Kidney (tissue), 14 donors: Measurements from ENCODE around the gene WBP1L. TPM values are rescaled to one million over a fixed set of nuclear protein-coding genes. Genes with fewer than 3 reads are reported as not detected.
"Not testable (repeated sequence)": the region's sequence is repeated elsewhere in the genome, so short reads cannot be mapped to it uniquely, and the experiment has no call there.

Experiments used
- DNase-seq, 5 donors: peaks; one replicate each; pipeline ENCODE4 v3.0.0-alpha.2; 2013 to 2020
- FAIRE-seq: peaks from 2 replicates; lab custom pipeline; 2012; peaks lifted over from hg19 to GRCh38; lab: Jason Lieb, UNC
- H3K27ac ChIP-seq, 2 donors: one replicate each; pipeline ENCODE4 v1.7.0; 2013; ENCODE audit warnings: low read depth in 2 of 2, low read length in 2 of 2, inconsistent platforms in 1 of 2
- H3K27me3 ChIP-seq: one replicate; pipeline ENCODE4 v1.7.1; 2013; ENCODE audit warnings: low read length, inconsistent platforms; ENCODE audit not compliant: control insufficient read depth, insufficient read depth
- H3K36me3 ChIP-seq, 3 donors: one replicate each; pipeline versions ENCODE4 v1.7.0 to v1.7.1; 2013; ENCODE audit warnings: low read length in 3 of 3, control low read depth in 1 of 3, inconsistent platforms in 1 of 3; ENCODE audit not compliant: insufficient read depth in 3 of 3, control insufficient read depth in 2 of 3
- H3K4me1 ChIP-seq, 3 donors: one replicate each; pipeline versions ENCODE4 v1.7.0 to v1.7.1; 2013; ENCODE audit warnings: low read length in 3 of 3, inconsistent platforms in 1 of 3, low read depth in 1 of 3; ENCODE audit not compliant: control insufficient read depth in 2 of 3, insufficient read depth in 2 of 3
- H3K4me3 ChIP-seq, 3 donors: one replicate each; pipeline versions ENCODE4 v1.7.0 to v1.8.1; 2013; ENCODE audit warnings: low read length in 3 of 3, control low read depth in 1 of 3, inconsistent platforms in 1 of 3
- H3K9ac ChIP-seq, 3 donors: one replicate each; pipeline versions ENCODE4 v1.7.0 to v1.7.1; 2013; ENCODE audit warnings: low read length in 3 of 3, control low read depth in 1 of 3, inconsistent platforms in 1 of 3
- H3K9me3 ChIP-seq, 3 donors: one replicate each; pipeline versions ENCODE4 v1.7.0 to v1.7.1; 2013; ENCODE audit warnings: low read length in 3 of 3, control low read depth in 1 of 3, inconsistent platforms in 1 of 3; ENCODE audit not compliant: control insufficient read depth in 2 of 3, insufficient read depth in 1 of 3
- intact Hi-C: fragments of 100-400 bp; cut with DNase I; formaldehyde crosslinking; loops from one replicate; pipeline ENCODE4 v1.11.1; 2022
- polyA plus RNA-seq: library from polyadenylated mRNA; stranded (reverse); fragments of 350-450 nt; fragmentation: Illumina TruSeq; extraction: RNeasy Lipid Tissue Mini Kit (QIAGEN cat#74804); gene quantifications from one replicate; pipeline ENCODE4 v1.2.3, GENCODE V29; 2014; ENCODE audit warnings: low read depth, low replicate concordance; ENCODE audit not compliant: insufficient read depth
- total RNA-seq: library from RNA; stranded (reverse); fragmentation: NEBNext Ultra II Directional; extraction: Animal tissue kit (Norgen Biotek cat#: 25700); gene quantifications from one replicate; pipeline ENCODE4 v1.2.1, GENCODE V29; 2021
- TF ChIP-seq, protein P1 (sequence below): IDR thresholded peaks from 3 replicates; pipeline ENCODE4 v1.5.1; 2012; ENCODE audit warnings: mild to moderate bottlenecking, moderate library complexity, borderline replicate concordance; ENCODE audit not compliant: insufficient read depth; ENCODE audit errors: extremely low read depth
- donor health status: control.
- donor health status: control.
- donor health status: control.
- donor health status: control.
- donor health status: control.
- donor health status: DM: yes; HTN: yes; CAD: no.
- donor health status: Normal renal cell carcinoma (clear cell type).

The WBP1L gene
- total and polyA plus RNA-seq, 2 donors from 2014 or later: 27.8 to 55.7 TPM

DNA sequence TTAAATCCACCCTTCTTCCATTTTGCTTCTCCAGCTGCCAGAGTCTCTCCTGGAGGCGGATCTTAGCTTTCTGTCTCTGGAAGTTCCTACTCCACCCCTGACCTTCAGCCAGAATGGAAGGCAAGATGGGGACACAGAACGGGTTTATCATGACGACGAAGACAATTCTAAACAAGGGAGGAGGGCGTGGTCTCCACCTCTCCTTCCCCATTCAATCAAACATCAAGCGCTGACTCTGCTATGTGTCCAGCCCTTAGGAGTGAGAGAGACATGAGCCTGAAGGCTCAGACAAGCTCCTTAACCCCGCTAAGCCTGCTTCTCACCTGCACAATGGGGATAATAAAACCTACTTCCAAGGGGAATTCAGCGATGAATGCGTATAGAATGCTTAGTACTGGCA is 90.4 kb downstream of the WBP1L start:
- no peaks in the 10 kb centered on the region for H3K27me3 ChIP-seq
- FAIRE-seq: no peak
- H3K4me1 ChIP-seq: peaks cover 0 to 9% (median 0%) of the 10 kb centered on the region in 3 donors
- intact Hi-C loops: no loop called here
- TF ChIP-seq, protein P1, sequence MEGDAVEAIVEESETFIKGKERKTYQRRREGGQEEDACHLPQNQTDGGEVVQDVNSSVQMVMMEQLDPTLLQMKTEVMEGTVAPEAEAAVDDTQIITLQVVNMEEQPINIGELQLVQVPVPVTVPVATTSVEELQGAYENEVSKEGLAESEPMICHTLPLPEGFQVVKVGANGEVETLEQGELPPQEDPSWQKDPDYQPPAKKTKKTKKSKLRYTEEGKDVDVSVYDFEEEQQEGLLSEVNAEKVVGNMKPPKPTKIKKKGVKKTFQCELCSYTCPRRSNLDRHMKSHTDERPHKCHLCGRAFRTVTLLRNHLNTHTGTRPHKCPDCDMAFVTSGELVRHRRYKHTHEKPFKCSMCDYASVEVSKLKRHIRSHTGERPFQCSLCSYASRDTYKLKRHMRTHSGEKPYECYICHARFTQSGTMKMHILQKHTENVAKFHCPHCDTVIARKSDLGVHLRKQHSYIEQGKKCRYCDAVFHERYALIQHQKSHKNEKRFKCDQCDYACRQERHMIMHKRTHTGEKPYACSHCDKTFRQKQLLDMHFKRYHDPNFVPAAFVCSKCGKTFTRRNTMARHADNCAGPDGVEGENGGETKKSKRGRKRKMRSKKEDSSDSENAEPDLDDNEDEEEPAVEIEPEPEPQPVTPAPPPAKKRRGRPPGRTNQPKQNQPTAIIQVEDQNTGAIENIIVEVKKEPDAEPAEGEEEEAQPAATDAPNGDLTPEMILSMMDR: no peak
- H3K9me3 ChIP-seq: peaks cover 0 to 5% (median 4%) of the 10 kb centered on the region in 3 donors
- H3K9ac ChIP-seq: no peak overlapping the region
- H3K36me3 ChIP-seq: peaks cover 0 to 3% (median 0%) of the 10 kb centered on the region in 3 donors
- no peak overlapping the region for H3K27ac ChIP-seq
- no peak overlapping the region for H3K4me3 ChIP-seq
- DNase-seq: no peak

DNA sequence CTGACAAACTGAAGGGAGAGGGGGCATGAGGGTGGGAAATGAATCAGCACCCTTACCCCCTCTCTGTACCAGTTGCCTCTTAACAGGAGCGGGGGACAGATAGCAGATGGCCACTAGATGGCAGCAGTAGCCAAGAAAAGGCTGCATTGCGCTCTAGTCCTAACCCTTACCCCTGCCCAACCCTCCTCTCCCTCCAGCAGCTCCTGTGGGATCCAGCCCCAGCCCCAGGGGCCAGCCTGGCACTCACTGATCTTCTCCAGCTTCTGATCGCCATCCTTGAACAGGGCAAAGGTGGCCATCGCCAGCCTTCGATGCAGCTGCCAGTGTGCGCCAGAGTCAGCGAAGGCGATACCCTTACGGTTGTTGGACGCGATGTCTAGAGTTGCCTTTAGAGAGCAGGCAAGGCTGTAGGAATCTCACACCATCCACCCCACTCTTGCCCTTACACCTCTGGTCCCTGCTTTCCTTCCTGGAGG is 91.3 kb downstream of the WBP1L start:
- peaks cover 0 to 5% (median 4%) of the 10 kb centered on the region in 3 donors for H3K9me3 ChIP-seq
- FAIRE-seq (no peak), DNase-seq (peak; percentile 74 to 91 (median 85))
- intact Hi-C loops: no loop called here
- H3K4me1 ChIP-seq: peaks cover 0 to 9% (median 0%) of the 10 kb centered on the region in 3 donors
- H3K9ac ChIP-seq: peak overlapping the region in 1 of 3 donors; percentile 6
- H3K36me3 ChIP-seq: peaks cover 0 to 3% (median 0%) of the 10 kb centered on the region in 3 donors
- peak overlapping the region in 2 of 3 donors; percentile 19 to 56 for H3K4me3 ChIP-seq
- H3K27ac ChIP-seq: no peak overlapping the region
- TF ChIP-seq, protein P1: peak; percentile 84
- H3K27me3 ChIP-seq: no peaks in the 10 kb centered on the region

DNA sequence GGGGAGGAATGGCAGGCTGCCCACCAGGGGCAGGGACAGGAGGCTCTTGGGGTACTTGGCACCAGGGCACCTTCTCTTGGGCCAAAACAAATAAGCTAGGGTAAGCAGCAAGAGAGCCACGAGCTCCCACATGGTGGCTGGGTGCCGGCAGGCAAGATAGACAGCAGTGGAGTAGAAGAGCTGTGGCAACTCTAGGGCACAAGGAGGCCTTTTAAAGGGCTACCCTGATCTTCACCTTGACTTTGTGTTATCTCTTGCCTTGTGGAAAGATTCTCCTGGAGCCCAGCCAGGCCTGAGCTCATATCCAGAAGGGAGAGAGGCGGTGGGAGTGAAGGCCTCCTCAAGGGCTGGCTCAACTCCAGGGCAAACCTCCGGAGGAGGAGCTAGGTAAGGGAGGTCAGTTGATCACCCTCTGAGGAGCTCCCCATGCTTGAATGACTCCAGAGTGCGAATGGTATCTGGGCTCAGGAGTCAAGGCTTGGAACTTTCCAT is 93.5 kb downstream of the WBP1L start, which contains the start of gene CYP17A1:
CYP17A1 (minus strand) TSS at position 184 of the 492 bp plus-strand sequence; CDS start at position 132, 52 bp downstream.
- H3K9ac ChIP-seq: peak within 1 kb of the TSS in 1 of 3 donors; percentile 21
- intact Hi-C loops: no loop called here
- DNase-seq: peak in 3 of 5 donors; percentile 17 to 85 (median 58)
- peak within 1 kb of the TSS; percentile 68 to 73 for H3K27ac ChIP-seq
- peaks cover 0 to 9% (median 0%) of the 10 kb centered on the region in 3 donors for H3K4me1 ChIP-seq
- peak within 1 kb of the TSS in 2 of 3 donors; percentile 19 to 55 for H3K4me3 ChIP-seq
- H3K27me3 ChIP-seq: no peaks in the 10 kb centered on the region
- TF ChIP-seq, protein P1: no peak
- H3K36me3 ChIP-seq: peaks cover 0 to 3% (median 0%) of the 10 kb centered on the region in 3 donors
- FAIRE-seq: no peak
- H3K9me3 ChIP-seq: peaks cover 0 to 5% (median 4%) of the 10 kb centered on the region in 3 donors

DNA sequence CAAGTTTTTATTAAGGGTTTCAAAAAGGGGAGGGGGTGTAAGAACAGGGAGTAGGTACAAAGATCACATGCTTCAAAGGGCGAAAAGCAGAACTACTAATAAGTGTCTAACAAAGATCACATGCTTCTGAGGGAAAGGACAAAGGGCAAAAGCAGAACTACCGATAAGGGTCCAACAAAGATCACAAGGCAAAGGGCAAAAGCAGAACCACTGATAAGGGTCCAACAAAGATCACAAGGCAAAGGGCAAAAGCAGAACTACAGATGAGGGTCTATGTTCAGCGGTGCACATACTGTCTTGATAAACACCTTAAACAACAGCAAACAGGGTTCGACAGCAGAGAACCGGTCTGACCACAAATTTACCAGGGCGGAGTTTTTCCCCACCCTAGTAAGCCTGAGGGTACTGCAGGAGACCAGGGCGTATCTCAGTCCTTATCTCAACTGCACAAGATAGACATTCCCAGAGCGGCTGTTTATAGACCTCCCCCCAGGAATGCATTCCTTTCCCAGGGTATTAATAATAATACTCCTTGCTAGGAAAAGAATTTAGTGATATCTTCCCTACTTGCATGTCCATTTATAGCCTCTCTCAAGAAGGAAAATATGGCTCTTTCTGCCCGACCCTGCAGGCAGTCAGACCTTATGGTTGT is 94.7 kb downstream of the WBP1L start:
- H3K36me3 ChIP-seq, H3K27ac ChIP-seq, H3K4me3 ChIP-seq, intact Hi-C loops, H3K4me1 ChIP-seq, H3K27me3 ChIP-seq, FAIRE-seq, DNase-seq, H3K9me3 ChIP-seq, H3K9ac ChIP-seq: not testable (repeated sequence)
